Amygdala (tissue), 56 donors: ENCODE results near the gene TPPP.

Experiments used
- DNase-seq, 56 donors: peaks; one replicate each; lab custom pipeline; 2025; lab: John Stamatoyannopoulos, UW

Gene TPPP

GRCh38 chr5:612498-613424 is 80.4 kb downstream of the TPPP start:
- DNase-seq: peak in 1 of 56 donors; percentile 56

DNA sequence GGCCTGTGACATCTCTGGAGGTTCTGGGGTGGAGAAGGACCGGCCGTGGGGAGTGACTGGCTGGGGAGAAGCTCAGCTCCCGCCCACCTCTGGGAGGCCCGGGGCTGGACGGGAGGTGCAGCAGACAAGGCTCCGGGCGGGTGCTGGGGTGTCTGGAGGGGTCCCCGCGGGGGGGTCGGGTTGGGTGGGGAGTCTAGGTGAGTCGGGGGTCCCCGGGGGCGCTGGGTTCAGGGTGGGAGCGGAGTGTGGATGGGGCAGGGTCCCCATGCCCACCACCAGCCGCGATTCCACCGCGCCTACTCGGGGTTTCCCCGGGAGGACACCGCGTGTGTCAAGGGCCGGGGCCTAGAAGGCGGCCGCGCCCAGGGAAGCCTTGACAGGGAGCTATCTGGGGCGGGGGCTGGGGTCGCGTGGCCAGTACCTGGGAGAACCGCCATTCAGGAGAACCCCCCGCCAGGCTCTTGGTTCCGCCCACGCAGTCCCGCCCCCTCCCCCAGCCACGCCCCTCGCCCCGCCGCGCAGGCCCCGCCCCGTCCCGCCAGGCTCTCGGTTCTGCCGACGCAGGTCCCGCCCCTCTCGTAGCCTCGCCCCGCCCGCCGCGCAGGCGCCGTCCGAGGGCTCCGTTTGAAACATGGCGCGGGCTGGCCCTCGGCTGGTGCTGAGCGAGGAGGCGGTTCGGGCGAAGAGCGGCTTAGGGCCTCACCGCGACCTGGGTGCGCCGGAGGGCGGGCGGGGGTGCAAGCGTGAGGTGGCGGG is 81.2 kb downstream of the TPPP start, which contains the start of gene CEP72:
Gene CEP72 (plus strand): TSS at position 610 of the 756 bp plus-strand sequence. CDS start 22 bp downstream, at position 632.
- peak; percentile 43 to 96 (median 86) for DNase-seq

DNA sequence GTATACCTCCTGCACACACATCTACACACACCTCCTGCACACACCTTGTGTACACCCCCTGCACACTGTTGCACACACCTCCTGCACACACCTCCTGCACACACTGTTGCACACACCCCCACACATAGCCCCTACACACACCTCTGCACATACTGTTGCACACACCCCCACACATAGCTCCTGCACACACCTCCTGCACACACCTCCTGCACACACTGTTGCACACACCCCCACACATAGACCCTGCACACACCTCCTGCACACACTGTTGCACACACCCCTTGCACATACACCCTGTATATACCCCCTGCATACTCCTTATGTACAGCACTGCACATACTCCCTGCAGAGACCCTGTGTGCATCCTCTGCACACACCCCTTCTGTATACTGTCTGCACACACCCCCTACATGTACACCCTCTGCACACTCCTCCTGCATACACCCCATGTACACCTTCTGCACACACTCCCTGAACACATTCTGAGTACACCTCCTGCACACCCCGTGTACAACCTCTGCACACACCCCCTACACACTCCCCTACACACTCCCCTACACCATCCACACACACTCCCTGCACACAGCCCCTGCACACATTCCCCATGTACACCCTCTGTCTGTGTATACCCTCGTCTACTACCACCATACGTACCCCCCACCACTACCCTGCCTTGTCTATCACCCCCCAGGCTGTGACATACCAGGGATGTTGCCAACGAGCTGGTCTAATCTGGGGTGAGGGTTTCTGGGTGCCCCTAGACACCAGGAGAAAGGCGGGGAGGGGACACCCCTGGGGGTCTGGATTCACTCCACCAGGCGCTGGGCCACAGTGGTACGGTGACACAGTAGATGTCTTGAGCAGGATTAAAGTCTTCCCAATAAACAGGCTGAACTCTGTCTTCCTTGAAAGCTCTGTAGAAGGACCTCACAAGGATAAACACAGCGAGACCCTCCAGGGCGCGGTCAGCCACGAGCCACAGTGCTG is 82.1 kb downstream of the TPPP start:
- no peak for DNase-seq

DNA sequence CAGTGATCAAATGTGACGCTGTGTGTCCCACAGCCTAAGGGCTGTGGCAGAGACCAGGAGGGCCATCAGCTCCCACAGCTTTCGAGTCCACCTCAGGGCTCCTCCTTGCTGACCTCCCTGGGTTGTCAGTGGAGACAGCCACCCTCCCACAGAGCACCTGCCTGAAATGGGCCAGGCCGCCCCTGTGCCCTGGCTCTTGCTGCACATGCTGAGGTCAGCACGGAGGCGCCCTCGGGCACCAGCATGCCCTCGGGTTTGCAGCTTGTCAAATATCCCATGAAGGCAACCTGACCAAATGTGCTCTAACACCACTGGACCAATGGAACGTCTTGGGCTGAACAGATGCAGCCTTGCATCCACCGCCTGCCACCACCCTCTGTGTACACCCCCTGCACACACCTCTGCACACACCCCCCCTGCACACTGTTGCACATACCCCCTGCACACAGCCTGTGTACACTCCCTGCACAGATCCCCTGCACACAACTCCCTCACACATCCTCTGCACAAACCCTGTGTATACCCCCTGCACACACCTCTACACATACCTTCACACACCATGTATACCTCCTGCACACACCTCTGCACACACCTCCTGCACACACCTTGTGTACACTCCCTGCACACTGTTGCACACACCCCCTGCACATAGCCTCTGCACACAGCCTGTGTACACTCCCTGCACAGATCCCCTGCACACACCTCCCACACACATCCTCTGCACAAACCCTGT is 83.0 kb downstream of the TPPP start:
- DNase-seq: no peak
